Measurements from ENCODE around the gene KYAT1. TPM values are rescaled to one million over a fixed set of nuclear protein-coding genes. Genes with fewer than 3 reads are reported as not detected.

KYAT1 gene
- total RNA-seq, 1 experiment from 2014 or later = 34.1 TPM

GRCh38 chr9:128786681-128787601 lies 94.8 kb downstream of the KYAT1 start, which contains the start of gene TBC1D13:
TBC1D13 (plus strand) TSS chr9:128787253; CDS start chr9:128787354, 101 bp downstream.
- Mint-ChIP-seq H3K27me3 (ENCODE audit: low read depth) (0 out of 2 replicates have a peak, but pooled peaks cover under 1% of the 10 kb centered on the region), H3K4me1 (peaks cover 7% of the 10 kb centered on the region; the same call in 1 of the 2 replicates), H3K27ac (peak within 1 kb of the TSS; percentile 95), H3K9me3 (peaks cover 4% of the 10 kb centered on the region), H3K4me3 (peak within 1 kb of the TSS; percentile 96), H3K36me3 (no peaks in the 10 kb centered on the region)
- DNase-seq (ENCODE audit: low spot score) = peak; percentile 91
- peak; percentile 97 for ATAC-seq
- POLR2A ChIA-PET = interaction anchor here (0.6 to 0.8 kb wide), 2 partner anchors 31 to 1538 kb away, joined by 3 to 4 read pairs; partner anchors contain the start of gene ENDOG
- CTCF ChIA-PET = interaction anchor here (0.6 to 1.7 kb wide), 8 partner anchors 16 to 332 kb away, joined by 3 to 6 read pairs (median 4); partner anchors contain the start of gene ENDOG
- TF ChIP-seq ELF4 (CRISPR knock-in tag; IDR thresholded peaks at IDR 0.05; ENCODE audit: low read depth) (peak; percentile 90; the same call in 1 of the 2 replicates), ATF2 (CRISPR knock-in tag; IDR thresholded peaks at IDR 0.05; ENCODE audit: borderline replicate concordance, low read depth) (no peak), FOXP1 (CRISPR knock-in tag; IDR thresholded peaks at IDR 0.05; ENCODE audit: borderline replicate concordance) (peak; percentile 97), SMAD3 (CRISPR knock-in tag; IDR thresholded peaks at IDR 0.05; ENCODE audit: borderline replicate concordance) (peak; percentile 78; the same call in 1 of the 2 replicates), SMAD4 (CRISPR knock-in tag; IDR thresholded peaks at IDR 0.05) (peak; percentile 79; the same call in 1 of the 2 replicates), ZBTB43 (CRISPR knock-in tag; IDR thresholded peaks at IDR 0.05) (peak; percentile 92; the same call in 1 of the 2 replicates), NFYB (CRISPR knock-in tag; conservative IDR thresholded peaks at IDR 0.05; ENCODE audit: low read depth) (no peak; the same call in 1 of the 2 replicates), ZNF416 (CRISPR knock-in tag; IDR thresholded peaks at IDR 0.05) (peak; percentile 47; the same call in 1 of the 2 replicates), ATF6 (CRISPR knock-in tag; IDR thresholded peaks at IDR 0.05) (no peak), CREM (CRISPR knock-in tag; IDR thresholded peaks at IDR 0.05) (peak; percentile 90), NFE2L1 (CRISPR knock-in tag; IDR thresholded peaks at IDR 0.05) (peak; percentile 76; the same call in 1 of the 2 replicates), ARID4B (CRISPR knock-in tag; IDR thresholded peaks at IDR 0.05; ENCODE audit: borderline replicate concordance) (peak; percentile 97), TEAD1 (CRISPR knock-in tag; IDR thresholded peaks at IDR 0.05) (peak; percentile 95), FOXK1 (CRISPR knock-in tag; IDR thresholded peaks at IDR 0.05) (peak; percentile 98), E2F4 (CRISPR knock-in tag; IDR thresholded peaks at IDR 0.05; ENCODE audit: borderline replicate concordance, low read depth) (peak; percentile 54; the same call in 1 of the 2 replicates), FOXJ3 (CRISPR knock-in tag; IDR thresholded peaks at IDR 0.05; ENCODE audit: borderline replicate concordance) (no peak), ZNF219 (CRISPR knock-in tag; IDR thresholded peaks at IDR 0.05; ENCODE audit: borderline replicate concordance) (no peak), SP1 (CRISPR knock-in tag; conservative IDR thresholded peaks at IDR 0.05) (peak; percentile 99), ZNF263 (CRISPR knock-in tag; IDR thresholded peaks at IDR 0.05; ENCODE audit: low read depth) (peak; percentile 63)
- TF ChIP-seq, protein P1, sequence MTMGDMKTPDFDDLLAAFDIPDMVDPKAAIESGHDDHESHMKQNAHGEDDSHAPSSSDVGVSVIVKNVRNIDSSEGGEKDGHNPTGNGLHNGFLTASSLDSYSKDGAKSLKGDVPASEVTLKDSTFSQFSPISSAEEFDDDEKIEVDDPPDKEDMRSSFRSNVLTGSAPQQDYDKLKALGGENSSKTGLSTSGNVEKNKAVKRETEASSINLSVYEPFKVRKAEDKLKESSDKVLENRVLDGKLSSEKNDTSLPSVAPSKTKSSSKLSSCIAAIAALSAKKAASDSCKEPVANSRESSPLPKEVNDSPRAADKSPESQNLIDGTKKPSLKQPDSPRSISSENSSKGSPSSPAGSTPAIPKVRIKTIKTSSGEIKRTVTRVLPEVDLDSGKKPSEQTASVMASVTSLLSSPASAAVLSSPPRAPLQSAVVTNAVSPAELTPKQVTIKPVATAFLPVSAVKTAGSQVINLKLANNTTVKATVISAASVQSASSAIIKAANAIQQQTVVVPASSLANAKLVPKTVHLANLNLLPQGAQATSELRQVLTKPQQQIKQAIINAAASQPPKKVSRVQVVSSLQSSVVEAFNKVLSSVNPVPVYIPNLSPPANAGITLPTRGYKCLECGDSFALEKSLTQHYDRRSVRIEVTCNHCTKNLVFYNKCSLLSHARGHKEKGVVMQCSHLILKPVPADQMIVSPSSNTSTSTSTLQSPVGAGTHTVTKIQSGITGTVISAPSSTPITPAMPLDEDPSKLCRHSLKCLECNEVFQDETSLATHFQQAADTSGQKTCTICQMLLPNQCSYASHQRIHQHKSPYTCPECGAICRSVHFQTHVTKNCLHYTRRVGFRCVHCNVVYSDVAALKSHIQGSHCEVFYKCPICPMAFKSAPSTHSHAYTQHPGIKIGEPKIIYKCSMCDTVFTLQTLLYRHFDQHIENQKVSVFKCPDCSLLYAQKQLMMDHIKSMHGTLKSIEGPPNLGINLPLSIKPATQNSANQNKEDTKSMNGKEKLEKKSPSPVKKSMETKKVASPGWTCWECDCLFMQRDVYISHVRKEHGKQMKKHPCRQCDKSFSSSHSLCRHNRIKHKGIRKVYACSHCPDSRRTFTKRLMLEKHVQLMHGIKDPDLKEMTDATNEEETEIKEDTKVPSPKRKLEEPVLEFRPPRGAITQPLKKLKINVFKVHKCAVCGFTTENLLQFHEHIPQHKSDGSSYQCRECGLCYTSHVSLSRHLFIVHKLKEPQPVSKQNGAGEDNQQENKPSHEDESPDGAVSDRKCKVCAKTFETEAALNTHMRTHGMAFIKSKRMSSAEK (CRISPR knock-in tag; IDR thresholded peaks at IDR 0.05; ENCODE audit: borderline replicate concordance) = no peak
